Stimulated activated CD4-positive, alpha-beta T cell treated with anti-CD3 and anti-CD28 coated beads, Interleukin-15, amount 100 ng/mL, for 48 hours (primary cell): Measurements from ENCODE around the gene HM13.
A peak's percentile ranks its signal among the peaks of the same experiment; 100 is the strongest.
"Not testable (repeated sequence)": the region's sequence is repeated elsewhere in the genome, so short reads cannot be mapped to it uniquely, and the experiment has no call there.

Experiments
- DNase-seq, 2 donors: peaks; one replicate each; pipeline ENCODE4 v3.0.0-alpha.2; 2020; ENCODE audit warnings: low read depth in 2 of 2

Gene HM13

GRCh38 chr20:31567380-31567720 is 53.1 kb downstream of the HM13 start:
- DNase-seq: no peak

GRCh38 chr20:31568041-31568731 is 53.9 kb downstream of the HM13 start:
- no peak for DNase-seq

DNA sequence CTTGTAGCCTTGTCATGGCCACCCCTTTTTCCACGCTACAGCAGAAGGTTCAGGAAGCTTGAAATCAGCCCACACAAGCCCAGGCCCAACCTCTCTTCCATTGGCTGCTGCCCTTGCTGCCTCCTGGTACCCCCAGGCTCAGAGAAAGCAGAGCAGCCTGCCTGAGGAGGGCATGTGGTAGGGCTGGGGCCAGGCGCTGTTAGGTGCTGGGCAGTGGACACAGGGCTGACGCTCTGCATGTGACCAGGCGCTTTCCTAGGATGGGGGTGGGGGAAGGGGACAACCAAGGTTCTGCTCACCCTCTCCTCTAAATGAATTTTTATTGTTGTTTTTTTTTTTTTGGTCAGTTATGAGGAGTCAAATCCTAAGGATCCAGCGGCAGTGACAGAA is 54.5 kb downstream of the HM13 start:
- no peak for DNase-seq

DNA sequence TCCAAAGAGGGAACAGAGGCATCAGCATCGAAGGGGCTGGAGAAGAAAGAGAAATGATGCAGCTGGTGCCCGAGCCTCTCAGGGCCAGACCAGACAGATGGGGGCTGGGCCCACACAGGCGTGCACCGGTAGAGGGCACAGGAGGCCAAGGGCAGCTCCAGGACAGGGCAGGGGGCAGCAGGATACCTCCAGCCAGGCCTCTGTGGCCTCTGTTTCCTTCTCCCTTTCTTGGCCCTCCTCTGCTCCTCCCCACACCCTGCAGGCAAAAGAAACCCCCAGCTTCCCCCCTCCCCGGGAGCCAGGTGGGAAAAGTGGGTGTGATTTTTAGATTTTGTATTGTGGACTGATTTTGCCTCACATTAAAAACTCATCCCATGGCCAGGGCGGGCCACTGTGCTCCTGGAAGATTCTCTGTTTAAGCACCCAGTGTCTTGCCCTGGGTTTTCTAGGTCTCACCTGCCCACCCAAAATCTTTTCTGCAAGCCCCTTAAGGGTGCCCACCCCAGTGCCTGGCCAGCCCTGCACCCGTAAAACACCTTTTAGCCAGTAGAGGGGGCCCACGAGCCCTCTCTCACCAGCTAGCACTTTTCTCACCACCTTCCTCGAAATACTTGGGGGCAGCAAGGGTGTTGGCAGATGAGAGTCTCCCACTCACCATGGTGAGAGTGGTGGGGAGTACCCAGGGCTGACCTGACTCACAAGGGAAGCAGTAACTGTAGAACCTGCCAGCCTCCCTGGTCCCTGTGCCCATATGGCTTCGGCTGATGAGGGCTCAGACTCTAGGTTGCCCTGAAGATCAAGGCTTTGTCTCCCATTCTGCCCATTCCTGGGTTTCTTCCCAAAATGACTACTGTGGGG is 55.1 kb downstream of the HM13 start:
- DNase-seq: peak in 1 of 2 donors; percentile 47

DNA sequence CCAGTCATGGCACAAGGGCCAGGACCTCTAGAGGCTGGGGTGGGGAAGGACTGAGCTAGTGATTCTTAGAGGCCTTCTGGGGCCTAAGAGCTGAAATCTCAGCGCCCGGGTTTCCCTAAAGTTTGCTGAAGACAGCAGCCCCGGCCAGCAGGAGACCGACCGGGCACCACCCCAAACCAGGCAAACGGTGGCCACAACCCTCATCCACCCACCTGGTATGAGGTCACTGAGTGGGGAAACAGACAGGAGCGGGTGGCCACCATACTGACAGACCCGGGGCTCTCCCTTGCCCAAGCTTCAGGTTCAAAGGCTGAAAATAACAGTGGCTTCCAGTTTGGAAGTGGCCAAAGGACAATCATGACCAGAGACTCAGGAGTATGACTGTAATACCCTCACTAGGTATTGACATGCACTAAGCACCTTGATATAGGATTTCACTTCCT is 55.8 kb downstream of the HM13 start:
- DNase-seq: no peak

DNA sequence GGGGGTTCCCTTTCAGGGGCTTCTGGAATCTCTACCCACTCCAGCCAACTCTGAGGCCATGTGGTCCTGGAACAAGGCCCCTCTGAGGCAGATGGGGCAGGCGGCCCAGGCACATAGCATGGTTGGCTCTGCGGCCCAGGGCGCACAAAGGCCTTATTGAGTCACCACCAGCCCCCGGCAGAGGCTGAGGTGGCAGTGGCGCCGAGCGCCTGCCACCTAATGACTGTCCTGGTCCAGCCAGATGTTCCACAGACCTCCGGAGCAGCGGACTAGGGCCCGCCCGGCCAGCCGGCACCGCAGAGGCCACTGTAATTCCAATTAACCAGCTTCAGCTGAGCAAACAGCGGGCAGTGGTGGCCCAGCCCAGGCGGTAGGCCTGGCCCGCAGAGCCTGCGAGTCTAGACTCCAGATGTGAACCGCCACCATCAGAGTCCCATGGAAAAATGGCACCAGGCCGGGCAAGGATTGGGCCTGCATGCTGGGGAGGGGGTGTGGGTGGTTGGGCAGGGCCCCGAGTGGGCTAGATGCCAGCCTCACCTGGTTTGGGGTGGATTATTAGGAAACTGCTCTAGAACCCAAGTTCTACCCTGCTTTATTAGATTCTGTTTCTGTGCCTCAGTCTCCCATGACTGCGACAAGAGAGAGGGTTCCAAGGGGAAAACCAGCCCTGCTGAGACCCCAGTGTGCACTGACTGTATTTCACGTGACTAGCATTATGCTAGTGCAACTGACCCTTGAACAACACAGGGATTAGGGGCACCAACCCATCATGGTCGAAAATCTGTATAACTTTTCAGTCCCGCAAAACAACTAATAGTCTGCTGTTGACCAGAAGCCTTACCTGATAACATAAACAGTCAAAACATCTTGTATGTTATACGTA is 56.7 kb downstream of the HM13 start:
- DNase-seq: no peak

DNA sequence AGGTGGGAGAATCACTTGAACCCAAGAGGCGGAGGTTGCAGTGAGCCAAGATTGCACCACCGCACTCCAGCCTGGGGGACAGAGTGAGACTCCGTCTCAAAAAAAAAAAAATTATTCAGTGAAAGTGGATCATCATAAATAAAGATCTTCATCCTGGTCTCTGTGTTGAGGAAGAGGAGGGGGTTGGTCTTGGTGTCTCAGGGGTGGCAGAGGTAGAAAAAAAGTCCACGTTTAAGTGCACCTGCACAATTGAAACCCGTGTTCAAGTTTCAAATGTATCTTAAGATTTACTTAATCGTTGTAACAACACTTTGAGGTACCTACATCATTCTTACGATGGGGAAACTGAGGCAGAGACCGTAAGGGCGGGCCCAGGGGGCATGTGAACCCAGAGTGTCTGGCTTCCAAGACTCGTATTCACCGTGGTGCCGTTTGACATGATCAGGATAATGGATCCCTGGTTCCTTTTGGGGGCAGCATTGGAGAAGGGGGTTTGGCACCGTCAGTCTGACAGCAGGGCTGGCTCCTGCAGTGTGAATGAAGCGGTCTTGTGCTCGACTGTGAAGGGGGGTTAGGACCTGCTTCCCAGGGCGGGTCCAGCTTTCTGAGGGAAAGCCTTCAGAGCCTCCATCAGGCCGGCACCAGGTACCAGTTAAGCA is 57.9 kb downstream of the HM13 start:
- no peak for DNase-seq

GRCh38 chr20:31572701-31573554 is 58.7 kb downstream of the HM13 start:
- DNase-seq: peak; percentile 75 to 86

DNA sequence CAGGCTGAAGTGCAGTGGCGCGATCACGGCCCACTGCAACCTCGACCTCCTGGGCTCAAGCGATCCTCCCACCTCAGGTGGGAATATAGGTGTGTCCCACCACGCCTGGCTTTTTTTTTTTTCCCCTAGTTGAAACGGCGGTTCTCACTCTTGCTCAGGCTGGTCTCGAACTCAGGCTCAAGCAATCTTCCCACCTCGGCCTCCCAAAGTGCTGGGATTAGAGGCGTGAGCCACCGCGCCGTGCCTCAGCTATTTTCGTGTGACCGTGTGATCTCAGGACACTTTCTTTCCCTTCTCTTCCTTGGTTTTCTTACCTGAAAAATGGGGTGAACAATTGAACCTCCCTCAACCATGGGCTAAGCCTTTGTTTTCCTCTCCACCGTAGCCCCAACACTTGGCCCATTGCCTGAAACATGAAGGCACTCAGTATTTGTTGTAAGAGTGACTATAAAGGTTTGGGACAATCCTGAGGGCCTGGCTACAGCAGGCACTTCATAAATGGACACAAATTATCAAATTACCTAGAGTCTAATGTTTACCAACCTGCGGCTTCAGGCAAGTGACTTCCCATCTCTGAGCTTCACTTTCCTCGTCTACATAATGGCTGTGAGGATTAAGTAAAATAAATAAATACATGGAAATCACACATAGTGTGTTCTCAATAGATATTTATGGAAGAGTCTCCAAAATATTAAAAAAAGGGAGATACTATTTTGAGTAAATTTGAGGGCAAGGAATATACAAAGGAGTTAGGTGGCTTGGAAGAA is 59.5 kb downstream of the HM13 start:
- no peak for DNase-seq

DNA sequence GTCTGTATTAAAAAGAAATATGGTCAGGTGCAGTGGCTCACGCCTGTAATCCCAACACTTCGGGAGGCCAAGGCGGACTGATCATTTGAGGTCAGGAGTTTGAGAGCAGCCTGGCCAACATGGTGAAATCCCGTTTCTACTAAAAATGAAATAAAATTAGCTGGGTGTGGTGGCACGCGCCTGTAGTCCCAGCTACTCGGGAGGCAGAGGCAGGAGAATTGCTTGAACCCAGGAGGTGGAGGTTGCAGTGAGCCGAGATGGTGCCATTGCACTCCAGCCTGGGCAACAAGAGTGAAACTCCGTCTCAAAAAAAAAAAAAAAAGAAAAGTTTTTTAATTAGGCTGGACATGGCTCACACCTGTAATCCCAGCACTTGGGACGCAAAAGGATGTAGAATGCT is 60.7 kb downstream of the HM13 start:
- not testable (repeated sequence) for DNase-seq

DNA sequence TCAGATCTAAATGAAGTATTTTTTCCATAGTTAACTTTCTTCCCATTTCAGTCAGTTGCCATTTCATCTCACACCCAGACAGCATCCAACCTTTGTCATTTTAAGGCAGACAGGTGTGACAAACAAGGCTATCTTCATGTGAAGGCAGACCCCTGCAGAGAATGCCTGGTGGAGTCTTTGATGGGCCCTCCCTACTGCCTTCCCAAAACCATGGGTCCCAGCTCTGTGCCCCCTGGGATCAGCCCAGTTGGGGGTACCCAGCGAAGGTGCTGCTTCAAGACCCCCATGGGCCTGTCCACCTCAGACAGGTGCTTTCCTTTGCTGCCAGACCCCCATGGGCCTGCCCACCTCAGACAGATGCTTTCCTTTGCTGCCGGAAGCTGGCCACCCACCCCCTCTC is 62.5 kb downstream of the HM13 start:
- no peak for DNase-seq

GRCh38 chr20:31577194-31577593 is 63.0 kb downstream of the HM13 start:
- no peak for DNase-seq

DNA sequence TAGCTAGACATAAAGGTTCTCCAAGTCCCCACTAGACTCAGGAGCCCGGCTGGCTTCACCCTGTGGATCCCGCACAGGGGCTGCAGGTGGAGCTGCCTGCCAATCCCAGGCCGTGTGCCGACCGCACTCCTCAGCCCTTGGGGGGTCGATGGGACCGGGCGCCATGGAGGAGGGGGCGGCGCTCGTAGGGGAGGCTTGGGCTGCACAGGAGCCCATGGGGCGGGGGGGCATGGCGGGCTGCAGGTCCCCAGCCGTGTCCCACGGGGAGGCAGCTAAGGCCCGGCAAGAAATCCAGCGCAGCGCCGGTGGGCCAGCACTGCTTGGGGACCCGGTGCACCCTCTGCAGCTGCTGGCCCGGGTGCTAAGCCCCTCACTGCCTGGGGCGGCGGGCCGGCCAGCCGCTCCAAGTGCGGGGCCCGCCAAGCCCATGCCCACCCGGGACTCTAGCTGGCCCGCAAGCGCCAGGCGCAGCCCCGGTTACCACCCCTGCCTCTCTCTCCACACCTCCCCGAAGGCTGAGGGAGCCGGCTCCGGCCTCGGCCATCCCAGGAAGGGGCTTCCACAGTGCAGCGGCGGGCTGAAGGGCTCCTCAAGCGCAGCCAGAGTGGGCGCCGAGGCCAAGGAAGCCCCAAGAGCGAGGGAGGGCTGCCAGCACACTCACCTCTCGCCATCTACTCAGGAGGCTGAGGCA is 64.4 kb downstream of the HM13 start:
- no peak for DNase-seq

DNA sequence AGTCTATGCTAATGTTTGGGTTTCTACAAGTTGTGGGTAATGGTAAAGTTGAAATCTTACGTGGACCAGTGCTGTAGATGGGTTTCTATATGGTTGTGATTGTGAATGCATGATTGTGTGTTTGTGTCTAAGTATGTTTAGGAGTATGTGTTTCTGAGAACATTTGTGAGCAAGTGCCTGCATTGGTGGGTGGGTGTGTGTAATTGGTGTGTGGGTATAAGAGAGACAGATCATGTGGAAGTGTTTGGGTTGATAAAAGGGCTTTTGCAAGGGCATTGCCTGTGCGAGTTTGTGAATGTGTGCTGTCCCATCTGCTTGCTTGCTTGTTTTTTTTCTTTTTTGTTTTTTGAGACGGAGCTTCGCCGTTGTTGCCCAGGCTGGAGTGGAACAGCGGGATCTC is 65.0 kb downstream of the HM13 start:
- no peak for DNase-seq

GRCh38 chr20:31579941-31580651 is 65.9 kb downstream of the HM13 start:
- not testable (repeated sequence) for DNase-seq

- DNase-seq: no peak
Measured at GRCh38 chr20:31580706-31581105, 66.5 kb downstream of the HM13 start.

GRCh38 chr20:31581391-31581790 is 67.1 kb downstream of the HM13 start:
- DNase-seq: no peak

DNA sequence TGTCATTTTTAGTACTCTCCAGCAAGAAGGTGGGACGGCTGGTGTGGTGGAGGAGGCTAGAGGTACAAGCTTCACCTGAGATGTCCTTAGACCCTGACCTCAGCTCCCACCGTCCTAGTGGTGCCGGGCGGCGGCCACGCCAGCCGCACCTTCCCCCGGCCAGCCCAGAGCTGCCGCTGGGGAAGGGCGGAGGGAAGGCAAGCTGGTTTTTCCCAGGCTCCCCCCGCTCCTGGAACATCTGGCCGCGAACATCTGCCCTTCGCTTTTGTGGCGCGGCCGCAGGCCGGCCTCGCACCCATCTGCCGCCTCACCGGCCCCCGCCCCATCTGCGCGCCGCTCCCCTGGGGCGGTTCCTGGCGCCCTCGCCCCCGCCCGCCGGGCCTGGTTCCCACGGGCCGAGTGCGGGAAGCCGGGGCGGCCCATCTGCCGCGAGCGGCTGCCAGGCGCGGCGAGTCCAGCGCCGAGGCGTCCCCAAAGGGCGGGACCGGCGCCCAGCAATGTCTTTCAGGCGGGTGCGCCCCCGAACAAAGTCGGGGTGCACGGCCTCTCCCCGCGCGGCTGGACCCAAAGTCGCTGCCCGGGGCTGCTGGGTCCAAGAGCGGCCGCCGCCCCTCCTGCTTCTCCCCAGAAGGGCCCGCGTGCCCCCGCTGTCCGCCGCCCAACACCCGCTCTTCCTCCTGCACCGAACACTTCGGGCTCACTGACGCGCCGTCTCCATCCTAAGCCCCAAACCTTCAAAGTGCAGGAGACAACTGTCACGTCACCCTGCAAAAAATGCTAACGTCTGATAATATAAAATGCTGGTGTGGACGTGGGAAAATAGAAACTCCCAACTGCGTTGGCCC is 73.5 kb downstream of the HM13 start:
- no peak for DNase-seq
